A673 (cell line): Measurements from ENCODE around the gene PGF.

Experiments
- EZH2 ChIP-seq: fragments of 200-600 bp; sonication (generic); IDR thresholded peaks from 2 replicates; pipeline ENCODE4 v1.6.1; 2017; ENCODE audit warnings: borderline replicate concordance, low read depth, mild to moderate bottlenecking, mixed read lengths, antibody characterized with exemption, low read length; ENCODE audit not compliant: poor library complexity, severe bottlenecking
- TF ChIP-seq, protein P1 (sequence below): fragments of 300-800, 200-600 bp; sonication (generic); conservative IDR thresholded peaks from 2 replicates; pipeline ENCODE4 v1.5.1; 2017; ENCODE audit warnings: low read depth, mild to moderate bottlenecking, antibody characterized with exemption, low read length, moderate library complexity, mixed read lengths

DNA sequence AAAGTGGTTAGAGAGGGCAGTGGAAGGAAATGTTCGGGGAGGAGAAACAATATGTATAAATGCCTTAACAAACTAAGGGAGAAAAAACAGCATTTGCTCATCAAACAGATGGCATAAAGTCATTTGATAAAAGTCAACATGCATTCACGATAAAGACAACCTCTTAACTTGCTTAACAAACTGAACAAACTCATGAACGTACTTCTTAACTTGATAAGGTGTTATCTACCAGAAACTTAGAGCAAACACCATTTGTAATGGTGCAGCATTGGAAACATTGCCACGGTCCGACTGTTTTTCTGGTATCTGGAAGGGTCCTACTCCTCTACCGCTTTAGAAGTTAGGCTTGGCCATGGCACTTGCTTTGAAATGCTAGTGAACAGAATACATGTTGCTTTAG is 28.2 kb downstream of the PGF start:
- TF ChIP-seq, protein P1, sequence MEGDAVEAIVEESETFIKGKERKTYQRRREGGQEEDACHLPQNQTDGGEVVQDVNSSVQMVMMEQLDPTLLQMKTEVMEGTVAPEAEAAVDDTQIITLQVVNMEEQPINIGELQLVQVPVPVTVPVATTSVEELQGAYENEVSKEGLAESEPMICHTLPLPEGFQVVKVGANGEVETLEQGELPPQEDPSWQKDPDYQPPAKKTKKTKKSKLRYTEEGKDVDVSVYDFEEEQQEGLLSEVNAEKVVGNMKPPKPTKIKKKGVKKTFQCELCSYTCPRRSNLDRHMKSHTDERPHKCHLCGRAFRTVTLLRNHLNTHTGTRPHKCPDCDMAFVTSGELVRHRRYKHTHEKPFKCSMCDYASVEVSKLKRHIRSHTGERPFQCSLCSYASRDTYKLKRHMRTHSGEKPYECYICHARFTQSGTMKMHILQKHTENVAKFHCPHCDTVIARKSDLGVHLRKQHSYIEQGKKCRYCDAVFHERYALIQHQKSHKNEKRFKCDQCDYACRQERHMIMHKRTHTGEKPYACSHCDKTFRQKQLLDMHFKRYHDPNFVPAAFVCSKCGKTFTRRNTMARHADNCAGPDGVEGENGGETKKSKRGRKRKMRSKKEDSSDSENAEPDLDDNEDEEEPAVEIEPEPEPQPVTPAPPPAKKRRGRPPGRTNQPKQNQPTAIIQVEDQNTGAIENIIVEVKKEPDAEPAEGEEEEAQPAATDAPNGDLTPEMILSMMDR = no peak
- TF ChIP-seq EZH2 = no peak
